Daoy (cell line): ENCODE data around the gene CENPA. TPM values are rescaled to one million over a fixed set of nuclear protein-coding genes. Genes with fewer than 3 reads are reported as not detected.
"Not testable (repeated sequence)": the region's sequence is repeated elsewhere in the genome, so short reads cannot be mapped to it uniquely, and the experiment has no call there.

ENCODE experiments used
- DNase-seq: peaks from one replicate; pipeline ENCODE4 v3.0.0-alpha.2; 2015; ENCODE audit warnings: low read depth
- total RNA-seq: library from RNA; depleted of rRNA; stranded (reverse); fragments of >200 nt; shearing (Covaris generic); gene quantifications from 2 replicates; pipeline ENCODE4 v1.2.3, GENCODE V29; 2014

The CENPA gene
- total RNA-seq, 1 experiment from 2014 or later = 27.9 TPM

DNA sequence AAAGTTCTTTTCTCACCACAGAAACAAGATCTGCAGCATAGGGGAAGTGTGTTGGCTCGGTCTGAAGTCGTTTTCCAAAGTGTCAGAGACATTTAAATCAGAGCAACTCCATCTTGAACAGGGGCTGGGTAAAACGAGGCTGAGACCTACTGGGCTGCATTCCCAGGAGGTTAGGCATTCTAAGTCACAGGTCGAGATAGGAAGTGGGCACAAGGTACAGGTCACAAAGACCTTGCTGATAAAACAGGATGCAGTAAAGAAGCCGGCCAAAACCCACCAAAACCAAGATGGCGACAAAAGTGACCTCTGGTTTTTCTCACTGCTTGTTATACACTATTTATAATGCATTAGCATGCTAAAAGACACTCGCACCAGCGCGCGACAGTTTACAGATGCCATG, 24.9 kb upstream of the CENPA start:
- not testable (repeated sequence) for DNase-seq

- DNase-seq = no peak
These were observed 22.8 kb upstream of the CENPA start for GRCh38 chr2:26763019-26763418.

GRCh38 chr2:26764078-26764887, 21.6 kb upstream of the CENPA start, which contains the start of gene SLC35F6:
Gene SLC35F6, plus strand, starts transcription at chr2:26764284. Its CDS starts 66 bp downstream, at chr2:26764350.
- DNase-seq = peak; percentile 91

DNA sequence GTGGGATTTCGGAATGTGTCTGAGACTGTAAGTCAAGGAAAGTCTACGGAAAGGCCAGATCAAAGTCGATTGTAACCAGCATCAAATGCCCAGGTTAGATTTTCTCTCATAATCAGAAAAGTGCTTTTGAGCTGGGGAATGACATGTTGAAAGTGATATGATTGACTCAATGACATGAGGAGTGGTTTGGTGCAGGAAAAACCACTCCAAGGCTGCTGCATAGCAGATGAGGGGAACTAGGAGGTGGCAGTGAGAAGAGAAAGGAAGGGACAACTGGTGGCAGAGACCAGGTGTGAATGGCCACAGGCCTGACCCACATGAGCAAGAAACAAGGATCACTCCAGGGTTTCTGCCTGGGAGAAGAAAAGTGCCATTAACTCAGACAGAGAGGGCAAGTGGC, 20.9 kb upstream of the CENPA start:
- no peak for DNase-seq

- DNase-seq = no peak
These were observed 20.2 kb upstream of the CENPA start for GRCh38 chr2:26765475-26766200.

DNA sequence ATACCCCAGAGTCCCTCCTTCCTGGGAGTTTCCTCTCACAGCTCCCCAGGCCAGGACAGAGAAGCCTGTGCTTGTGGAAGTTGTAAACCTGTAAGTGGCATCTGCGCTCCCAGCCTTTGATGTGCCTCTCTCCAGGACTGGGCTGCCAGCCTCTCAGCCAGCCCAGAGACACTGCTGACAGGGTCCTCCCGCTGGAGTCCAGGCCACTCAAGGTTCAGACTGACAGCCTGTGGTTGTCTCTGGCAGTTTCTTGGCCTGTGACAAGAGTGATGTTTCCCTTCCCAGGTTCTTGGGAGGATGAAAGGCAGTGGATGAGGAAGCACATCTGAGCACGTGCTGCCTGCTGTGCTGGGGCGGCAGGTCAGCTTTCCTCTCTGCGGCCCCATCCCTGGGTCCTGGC, 18.7 kb upstream of the CENPA start:
- no peak for DNase-seq

DNA sequence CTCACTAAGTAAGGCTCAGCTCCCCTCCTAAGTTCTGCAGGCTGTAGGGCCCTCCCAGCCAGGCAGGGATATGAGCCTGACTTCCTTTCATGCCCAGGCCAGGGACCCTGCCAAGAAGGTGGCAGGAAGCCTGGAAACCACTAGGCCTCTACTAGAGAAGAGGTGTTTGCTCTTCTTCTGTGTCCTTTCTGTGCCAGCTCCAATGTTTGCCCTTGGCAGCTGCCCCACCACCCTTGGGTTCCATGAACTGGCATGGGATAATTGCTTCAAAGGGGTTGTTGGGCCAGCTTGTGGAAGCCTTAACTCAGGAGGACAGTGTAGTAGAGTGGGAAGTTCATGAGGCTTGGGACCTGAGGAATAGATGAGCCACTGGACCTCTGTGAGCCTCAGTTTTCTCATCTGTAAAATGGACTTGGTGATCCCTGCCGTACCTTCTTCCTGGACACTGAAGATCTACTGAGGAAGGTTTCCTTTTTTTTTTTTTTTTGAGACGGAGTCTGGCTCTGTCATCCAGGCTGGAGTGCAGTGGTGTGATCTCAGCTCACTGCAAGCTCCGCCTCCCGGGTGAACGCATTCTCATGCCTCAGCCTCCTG, 17.9 kb upstream of the CENPA start:
- no peak for DNase-seq

GRCh38 chr2:26768759-26769088, 17.1 kb upstream of the CENPA start:
- no peak for DNase-seq

- DNase-seq = peak; percentile 53
These were observed 16.6 kb upstream of the CENPA start for GRCh38 chr2:26769089-26769761.

- peak; percentile 59 for DNase-seq
These were observed 14.8 kb upstream of the CENPA start for GRCh38 chr2:26770986-26771586.

GRCh38 chr2:26772064-26773001, 13.5 kb upstream of the CENPA start:
- DNase-seq = peak; percentile 33

DNA sequence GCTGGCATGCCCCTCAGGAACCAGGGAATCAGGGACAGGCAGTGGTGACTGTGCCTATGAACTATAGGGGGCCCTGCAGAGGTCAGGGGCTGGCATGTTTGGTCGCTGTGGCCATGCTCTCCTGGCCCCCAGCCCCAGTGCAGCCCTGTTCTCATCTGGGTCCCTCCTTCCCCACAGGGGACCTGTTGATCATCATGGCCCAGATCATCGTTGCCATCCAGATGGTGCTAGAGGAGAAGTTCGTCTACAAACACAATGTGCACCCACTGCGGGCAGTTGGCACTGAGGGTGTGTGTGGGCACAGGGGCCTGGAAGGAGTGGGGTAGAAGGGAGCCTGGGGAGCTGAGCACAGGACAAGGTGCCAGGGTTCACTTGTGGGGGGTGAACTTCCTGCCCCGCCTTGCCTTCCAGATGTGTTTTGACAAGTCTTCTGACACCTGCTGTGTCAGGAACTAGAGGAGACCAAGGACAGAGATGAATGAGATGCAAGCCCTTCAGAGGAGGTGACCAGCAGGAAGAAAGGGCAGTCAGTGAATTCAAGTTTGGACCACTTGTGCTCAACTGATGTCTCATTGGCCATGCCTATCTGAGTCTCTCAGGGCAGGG, 9.6 kb upstream of the CENPA start:
- DNase-seq = no peak

- no peak for DNase-seq
These were observed 7.8 kb upstream of the CENPA start for GRCh38 chr2:26778098-26778497.

DNA sequence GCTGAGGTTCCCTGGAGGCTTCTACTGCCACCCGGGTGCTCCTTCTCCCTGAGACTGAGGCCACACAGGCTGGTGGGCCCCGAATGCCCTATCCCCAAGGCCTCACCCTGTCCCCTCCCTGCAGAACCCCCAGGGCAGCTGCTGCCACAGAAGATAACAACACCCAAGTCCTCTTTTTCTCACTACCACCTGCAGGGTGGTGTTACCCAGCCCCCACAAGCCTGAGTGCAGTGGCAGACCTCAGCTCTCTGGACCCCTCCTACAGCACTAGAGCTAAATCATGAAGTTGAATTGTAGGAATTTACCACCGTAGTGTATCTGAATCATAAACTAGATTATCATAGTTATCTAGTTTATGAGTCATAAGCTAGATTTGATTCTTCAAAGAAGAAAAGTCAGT, 7.3 kb upstream of the CENPA start:
- no peak for DNase-seq

DNA sequence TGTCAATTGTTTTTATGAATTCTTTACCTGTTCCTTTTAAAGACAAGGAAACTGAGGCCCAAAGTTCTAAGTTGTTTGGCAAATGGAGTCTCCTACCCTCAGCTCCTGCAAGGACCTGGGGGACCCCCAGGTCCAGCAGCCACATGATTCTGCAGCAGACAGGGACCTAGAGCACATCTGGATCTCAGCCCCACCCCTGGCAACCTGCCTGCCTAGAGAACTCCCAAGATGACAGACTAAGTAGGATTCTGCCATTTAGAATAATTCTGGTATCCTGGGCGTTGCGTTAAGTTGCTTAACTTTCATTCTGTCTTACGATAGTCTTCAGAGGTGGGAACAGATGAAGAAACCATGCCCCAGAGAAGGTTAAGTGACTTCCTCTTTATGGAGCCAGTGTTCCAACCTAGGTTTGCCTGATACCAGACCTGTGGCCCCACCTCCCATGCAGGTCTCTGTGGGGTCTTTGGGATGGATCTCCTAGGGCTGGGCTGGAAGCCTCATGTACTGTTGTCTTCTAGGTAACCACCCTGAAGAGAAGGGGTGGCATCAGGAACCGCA, 5.6 kb upstream of the CENPA start:
- DNase-seq = no peak

DNA sequence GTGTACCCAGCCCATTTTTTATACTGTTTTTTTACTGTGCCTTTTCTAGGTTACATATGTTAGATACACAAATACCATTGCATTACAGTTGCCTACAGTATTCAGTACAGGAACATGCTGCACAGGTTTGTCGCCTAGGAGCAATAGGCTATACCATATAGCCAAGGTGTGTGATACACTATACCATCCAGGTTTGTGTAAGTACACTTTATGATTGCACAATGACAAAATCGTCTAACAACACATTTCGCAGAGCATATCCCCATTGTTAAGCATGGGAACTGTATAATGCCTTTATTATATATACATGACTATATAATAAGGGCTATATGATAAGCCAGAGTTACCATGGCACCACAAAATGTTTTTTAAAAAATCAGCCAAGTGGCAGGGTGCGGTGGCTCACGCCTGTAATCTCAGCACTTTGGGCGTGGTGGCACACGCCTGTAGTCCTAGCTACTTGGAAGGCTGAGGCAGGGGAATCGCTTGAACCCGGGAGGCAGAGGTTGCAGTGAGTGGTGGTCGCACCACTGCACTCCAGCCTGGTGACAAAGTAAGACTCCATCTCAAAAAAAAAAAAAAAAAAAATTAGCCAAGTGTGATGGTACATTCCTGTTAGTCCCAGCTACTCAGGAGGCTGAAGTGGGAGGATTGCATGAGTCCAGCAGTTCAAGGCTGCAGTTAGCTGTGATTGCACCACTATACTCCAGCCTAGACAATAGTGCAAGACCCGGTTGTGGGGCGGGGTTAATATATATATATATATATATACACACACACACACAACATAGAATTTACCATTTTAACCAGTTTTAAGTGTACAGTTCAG, 2.8 kb upstream of the CENPA start:
- DNase-seq = no peak

- DNase-seq = no peak
These were observed 1.2 kb upstream of the CENPA start for GRCh38 chr2:26784570-26785234.

DNA sequence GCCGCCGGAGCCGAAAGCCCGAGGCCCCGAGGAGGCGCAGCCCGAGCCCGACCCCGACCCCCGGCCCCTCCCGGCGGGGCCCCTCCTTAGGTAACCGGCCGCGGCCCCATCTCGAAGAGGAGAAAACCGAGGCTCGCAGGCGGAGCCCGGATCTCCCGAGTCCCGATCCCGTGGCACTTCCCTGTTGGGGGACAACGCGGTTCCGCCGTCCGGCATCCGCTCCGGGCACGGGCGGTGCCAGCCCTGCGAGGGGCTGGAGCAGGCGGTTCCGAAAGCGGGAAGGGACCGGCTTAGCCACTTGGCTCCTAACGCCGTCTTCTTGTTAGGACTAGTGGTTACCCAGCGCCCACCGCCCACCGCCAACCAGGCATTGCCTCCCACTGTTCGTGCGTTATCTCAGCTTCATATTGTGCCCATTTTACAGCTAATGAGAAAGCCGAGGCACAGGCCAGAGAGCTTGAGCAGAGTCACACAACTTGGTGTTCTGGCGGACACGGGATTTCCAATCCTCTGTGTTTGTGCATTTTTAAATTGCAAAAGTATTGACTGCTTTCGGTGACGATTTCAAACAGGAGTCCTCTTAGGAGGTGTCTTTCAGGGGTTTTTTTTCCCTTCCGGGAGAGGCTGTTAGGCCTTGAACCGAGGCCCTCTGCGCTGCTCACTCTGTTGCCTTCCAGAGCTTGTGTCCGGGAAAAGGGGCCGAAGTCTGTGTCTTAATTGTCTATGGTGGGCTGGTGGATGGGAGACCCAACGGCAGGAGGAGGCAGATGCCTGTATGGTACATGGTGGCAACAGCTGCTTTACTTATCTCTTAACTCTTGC, 562 bp downstream of the CENPA start:
- peak; percentile 51 for DNase-seq
